Neural cell (in vitro differentiated cells): ENCODE results near the gene WDR13.

ENCODE experiments used
- EP300 ChIP-seq: fragments of 450-650 bp; conservative IDR thresholded peaks from 2 replicates; pipeline ENCODE4 v1.6.1; 2014; ENCODE audit warnings: antibody characterized with exemption, mild to moderate bottlenecking, moderate library complexity; ENCODE audit not compliant: poor library complexity, severe bottlenecking
- EZH2 ChIP-seq: fragments of 200-600, 300-800 bp; shearing (Covaris generic), sonication (generic); IDR thresholded peaks from 2 replicates; pipeline ENCODE4 v1.6.1; 2014; ENCODE audit warnings: antibody characterized with exemption, low read length, borderline replicate concordance, mild to moderate bottlenecking; ENCODE audit not compliant: insufficient read depth, poor library complexity, severe bottlenecking
- MXI1 ChIP-seq: fragments of 450-650 bp; conservative IDR thresholded peaks from 2 replicates; pipeline ENCODE4 v1.6.1; 2014; ENCODE audit warnings: antibody characterized with exemption, mild to moderate bottlenecking; ENCODE audit not compliant: poor library complexity, severe bottlenecking
- RAD21 ChIP-seq: fragments of 450-650 bp; conservative IDR thresholded peaks from 2 replicates; pipeline ENCODE4 v1.6.1; 2014; ENCODE audit warnings: antibody characterized with exemption, mild to moderate bottlenecking, moderate library complexity
- TAF1 ChIP-seq: IDR thresholded peaks from 2 replicates; pipeline ENCODE4 v1.6.1; 2012; ENCODE audit warnings: low read depth
- TF ChIP-seq, protein P1 (sequence below): fragments of 450-650 bp; IDR thresholded peaks from 2 replicates; pipeline ENCODE4 v1.5.1; 2014; ENCODE audit warnings: antibody characterized with exemption, mild to moderate bottlenecking, moderate library complexity; ENCODE audit not compliant: poor library complexity, severe bottlenecking
- TF ChIP-seq, protein P2 (sequence below): IDR thresholded peaks from 2 replicates; pipeline ENCODE4 v1.6.1; 2012; ENCODE audit warnings: borderline replicate concordance

- TF ChIP-seq MXI1 (no peak), RAD21 (no peak), EZH2 (no peak), TAF1 (no peak), EP300 (no peak)
- TF ChIP-seq, protein P1, sequence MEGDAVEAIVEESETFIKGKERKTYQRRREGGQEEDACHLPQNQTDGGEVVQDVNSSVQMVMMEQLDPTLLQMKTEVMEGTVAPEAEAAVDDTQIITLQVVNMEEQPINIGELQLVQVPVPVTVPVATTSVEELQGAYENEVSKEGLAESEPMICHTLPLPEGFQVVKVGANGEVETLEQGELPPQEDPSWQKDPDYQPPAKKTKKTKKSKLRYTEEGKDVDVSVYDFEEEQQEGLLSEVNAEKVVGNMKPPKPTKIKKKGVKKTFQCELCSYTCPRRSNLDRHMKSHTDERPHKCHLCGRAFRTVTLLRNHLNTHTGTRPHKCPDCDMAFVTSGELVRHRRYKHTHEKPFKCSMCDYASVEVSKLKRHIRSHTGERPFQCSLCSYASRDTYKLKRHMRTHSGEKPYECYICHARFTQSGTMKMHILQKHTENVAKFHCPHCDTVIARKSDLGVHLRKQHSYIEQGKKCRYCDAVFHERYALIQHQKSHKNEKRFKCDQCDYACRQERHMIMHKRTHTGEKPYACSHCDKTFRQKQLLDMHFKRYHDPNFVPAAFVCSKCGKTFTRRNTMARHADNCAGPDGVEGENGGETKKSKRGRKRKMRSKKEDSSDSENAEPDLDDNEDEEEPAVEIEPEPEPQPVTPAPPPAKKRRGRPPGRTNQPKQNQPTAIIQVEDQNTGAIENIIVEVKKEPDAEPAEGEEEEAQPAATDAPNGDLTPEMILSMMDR, result no peak
- TF ChIP-seq, protein P2, sequence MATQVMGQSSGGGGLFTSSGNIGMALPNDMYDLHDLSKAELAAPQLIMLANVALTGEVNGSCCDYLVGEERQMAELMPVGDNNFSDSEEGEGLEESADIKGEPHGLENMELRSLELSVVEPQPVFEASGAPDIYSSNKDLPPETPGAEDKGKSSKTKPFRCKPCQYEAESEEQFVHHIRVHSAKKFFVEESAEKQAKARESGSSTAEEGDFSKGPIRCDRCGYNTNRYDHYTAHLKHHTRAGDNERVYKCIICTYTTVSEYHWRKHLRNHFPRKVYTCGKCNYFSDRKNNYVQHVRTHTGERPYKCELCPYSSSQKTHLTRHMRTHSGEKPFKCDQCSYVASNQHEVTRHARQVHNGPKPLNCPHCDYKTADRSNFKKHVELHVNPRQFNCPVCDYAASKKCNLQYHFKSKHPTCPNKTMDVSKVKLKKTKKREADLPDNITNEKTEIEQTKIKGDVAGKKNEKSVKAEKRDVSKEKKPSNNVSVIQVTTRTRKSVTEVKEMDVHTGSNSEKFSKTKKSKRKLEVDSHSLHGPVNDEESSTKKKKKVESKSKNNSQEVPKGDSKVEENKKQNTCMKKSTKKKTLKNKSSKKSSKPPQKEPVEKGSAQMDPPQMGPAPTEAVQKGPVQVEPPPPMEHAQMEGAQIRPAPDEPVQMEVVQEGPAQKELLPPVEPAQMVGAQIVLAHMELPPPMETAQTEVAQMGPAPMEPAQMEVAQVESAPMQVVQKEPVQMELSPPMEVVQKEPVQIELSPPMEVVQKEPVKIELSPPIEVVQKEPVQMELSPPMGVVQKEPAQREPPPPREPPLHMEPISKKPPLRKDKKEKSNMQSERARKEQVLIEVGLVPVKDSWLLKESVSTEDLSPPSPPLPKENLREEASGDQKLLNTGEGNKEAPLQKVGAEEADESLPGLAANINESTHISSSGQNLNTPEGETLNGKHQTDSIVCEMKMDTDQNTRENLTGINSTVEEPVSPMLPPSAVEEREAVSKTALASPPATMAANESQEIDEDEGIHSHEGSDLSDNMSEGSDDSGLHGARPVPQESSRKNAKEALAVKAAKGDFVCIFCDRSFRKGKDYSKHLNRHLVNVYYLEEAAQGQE, result no peak
Measured at GRCh38 chrX:48606091-48606490, 8.8 kb downstream of the WDR13 start.
